HG03045 (cell line): Measurements from ENCODE around the gene CDH23.

Source experiments
- ATAC-seq: cut with Tn5 transposase; IDR thresholded peaks from one replicate; pipeline ENCODE4 v1.9.1; 2021; ENCODE audit warnings: mild to moderate bottlenecking, moderate library complexity; ENCODE audit not compliant: unreplicated experiment

Gene CDH23

DNA sequence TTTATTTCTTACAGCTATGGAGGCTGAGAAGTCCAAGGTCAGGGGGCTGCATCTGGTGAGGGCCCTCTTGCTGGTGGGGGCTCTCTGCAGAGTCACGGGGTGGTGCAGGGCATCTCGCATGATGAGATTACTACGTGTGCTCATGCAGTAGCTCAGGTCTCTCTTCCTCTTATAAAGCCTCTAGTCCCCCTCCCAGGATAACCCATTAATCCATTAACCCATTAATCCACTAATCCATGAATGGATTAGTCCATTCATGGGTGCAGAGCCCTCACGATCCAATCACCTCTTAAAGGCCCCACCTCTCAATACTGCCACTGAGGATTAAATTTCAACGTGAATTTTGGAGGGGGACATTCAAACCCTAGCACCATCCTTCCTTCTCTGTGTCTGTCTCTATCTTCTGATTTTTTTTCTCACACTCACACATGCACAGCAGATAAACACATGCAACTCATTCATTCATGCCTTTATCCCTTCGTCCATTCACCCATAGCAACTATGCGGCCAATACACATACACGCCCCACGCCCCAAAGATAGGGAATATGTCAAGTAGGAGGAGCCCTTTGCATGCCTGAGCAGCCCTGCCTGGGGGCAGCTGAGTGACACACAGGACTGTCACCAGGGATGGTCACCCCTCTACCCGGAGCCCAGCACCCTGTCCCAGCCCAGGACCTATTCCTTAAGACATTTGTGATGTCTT, 236.3 kb downstream of the CDH23 start:
- no peak for ATAC-seq

GRCh38 chr10:71633920-71634319, 237.2 kb downstream of the CDH23 start:
- no peak for ATAC-seq

DNA sequence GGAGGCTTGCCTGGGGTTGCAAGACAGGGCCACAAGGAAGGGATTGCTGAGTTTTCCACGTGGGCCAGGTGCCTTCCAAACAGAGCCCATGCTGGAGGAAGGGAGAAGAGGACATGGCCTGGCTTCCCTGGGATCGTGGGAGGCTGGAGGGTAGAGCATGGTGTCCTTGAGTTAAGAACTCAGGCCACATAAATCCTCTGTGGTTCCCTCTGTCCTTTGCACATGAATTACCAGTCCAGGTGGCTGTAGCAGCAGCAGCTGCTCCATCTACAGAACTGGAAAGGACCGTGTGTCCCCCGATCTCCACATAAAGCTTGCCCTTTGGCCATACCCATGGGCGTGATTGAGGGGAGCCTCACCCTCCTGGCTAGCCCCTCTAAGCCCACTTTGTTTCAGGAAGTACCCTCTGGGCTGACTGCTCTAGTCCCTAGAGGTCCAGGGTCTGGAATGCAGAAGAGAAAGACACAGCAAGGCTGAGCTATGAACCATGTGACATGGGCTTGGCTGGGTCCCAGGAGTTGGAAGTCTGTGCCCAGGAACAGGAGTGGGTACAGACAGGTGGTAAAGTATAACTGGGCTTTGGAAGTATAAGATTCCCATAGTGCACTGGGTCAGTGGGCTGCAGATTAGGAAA, 237.9 kb downstream of the CDH23 start:
- ATAC-seq: no peak

DNA sequence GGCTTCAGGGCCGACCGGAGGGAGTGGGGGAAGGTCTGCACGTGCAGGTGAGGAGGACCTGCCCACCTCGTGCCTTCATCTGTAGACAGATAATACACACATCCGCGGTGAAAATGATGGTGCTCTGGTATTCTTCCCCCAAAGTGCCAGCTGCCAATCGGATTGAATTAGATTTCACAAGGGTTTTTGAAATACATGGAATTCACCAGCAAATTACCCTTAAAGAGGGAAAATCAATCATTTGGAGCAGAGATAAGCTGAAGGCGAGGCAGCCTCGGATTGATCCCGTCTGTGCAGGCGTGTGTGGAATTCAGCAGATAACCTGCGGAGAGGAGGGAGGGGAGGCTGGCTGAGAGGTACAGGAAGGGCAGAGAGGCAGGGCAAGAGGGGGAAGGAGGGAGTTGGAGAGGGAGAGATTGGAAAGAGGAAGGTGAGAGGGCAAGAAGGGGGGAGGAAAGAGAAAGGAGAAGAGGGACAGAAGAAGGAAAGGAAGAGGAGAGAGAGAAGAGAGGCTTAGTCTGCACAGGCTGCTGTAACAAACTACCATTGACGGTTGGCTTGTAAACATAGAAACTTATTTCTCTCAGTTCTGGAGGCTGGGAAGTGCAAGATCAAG, 238.6 kb downstream of the CDH23 start:
- ATAC-seq: no peak

DNA sequence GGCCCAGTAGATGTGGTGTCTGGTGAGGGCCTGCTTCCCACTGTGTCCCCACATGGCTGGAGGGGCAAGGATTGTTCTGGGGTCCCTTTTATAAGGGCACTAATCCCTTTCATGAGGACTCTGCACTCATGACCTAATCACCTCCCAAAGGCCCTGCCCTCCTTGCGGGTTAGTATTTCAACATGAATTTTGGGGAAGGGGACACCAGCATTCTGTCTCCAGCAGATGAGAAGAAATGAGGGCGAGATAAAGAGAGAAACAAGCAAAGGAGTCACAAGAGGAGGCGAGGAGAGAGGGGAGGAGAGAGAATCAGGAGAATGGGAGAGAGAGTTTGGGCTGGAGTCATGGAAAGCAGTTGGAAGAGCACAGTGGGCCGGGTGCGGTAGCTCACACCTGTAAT, 239.1 kb downstream of the CDH23 start:
- no peak for ATAC-seq

DNA sequence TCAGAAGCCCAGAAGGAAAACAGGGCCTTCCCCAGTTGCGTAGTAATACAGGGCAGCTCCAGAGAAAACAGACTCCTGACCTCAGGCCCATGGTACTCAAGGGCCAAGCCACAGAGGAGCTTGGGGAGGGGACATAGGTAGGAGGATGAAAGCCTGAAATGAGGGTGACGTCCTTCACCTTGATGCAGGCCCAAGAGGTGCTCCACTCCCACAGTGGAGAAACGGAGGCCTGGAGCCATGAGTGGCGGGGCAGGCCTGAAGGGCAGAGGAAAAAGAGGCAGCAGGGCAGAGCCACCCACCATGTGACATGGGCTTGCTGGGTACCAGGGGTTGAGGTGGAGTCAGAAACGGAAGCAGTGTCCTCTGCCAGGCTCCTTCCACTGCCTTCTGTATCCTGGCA, 239.9 kb downstream of the CDH23 start:
- ATAC-seq: no peak

GRCh38 chr10:71637305-71637704, 240.6 kb downstream of the CDH23 start:
- no peak for ATAC-seq

DNA sequence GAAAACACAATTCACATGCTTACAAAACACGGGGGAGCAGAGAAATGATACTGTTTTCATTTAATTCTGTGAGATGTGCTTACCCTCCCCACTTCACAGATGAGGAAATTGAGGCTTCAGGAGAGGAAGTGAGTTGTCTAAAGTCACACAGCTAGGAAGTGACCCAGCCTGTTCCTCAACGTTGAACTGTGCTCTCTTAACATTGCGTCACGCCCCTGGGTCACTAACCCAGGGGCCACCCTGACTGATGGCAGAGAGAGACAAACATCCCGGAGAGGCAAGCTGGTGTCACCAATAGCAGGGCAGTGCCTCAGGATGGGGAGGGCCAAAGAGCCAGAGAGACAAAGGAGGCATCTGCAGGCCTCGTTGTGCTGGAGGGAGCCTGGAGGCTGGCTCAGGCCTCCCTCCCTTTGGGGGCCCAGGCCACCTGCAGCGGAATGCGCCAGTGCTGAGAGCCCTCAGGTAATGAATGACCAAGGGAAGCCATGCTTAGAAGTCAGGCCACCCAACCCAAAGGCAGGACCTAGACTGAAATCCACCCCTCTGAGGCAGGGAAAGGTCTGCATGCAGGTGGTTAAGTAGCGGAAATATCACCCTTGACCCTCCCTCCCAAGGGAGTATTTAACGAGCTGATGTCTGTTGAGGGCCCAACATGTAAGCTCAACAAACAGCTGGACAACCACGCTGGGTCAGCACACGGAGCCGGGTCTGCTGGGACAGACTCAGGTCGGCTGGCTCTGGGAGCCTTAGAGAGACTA, 241.5 kb downstream of the CDH23 start:
- ATAC-seq: no peak

- no peak for ATAC-seq
Observed at GRCh38 chr10:71638822-71639719, 242.4 kb downstream of the CDH23 start.

GRCh38 chr10:71640607-71641006, 243.9 kb downstream of the CDH23 start:
- no peak for ATAC-seq

- no peak for ATAC-seq
Observed at GRCh38 chr10:71641449-71641848, 244.7 kb downstream of the CDH23 start.

DNA sequence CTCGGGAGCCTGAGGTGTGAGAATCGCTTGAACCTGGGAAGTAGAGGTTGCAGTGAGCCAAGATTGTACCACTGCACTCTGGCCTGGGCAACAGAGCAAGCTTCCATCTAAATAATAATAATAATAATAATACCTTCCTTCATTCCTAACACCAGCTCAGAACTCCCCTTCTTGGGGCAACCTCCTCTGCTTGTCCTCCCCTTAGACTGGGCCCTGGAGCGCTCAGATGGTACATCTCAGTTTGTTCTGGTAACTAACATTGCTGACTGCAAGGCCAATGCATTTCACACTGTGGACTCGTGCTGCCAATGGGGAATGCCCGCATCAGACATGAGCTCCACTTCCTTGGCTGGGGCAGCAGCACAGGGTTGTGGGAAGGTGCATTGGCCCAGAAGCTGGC, 245.3 kb downstream of the CDH23 start:
- no peak for ATAC-seq

GRCh38 chr10:71643904-71644303, 247.2 kb downstream of the CDH23 start:
- ATAC-seq: no peak

DNA sequence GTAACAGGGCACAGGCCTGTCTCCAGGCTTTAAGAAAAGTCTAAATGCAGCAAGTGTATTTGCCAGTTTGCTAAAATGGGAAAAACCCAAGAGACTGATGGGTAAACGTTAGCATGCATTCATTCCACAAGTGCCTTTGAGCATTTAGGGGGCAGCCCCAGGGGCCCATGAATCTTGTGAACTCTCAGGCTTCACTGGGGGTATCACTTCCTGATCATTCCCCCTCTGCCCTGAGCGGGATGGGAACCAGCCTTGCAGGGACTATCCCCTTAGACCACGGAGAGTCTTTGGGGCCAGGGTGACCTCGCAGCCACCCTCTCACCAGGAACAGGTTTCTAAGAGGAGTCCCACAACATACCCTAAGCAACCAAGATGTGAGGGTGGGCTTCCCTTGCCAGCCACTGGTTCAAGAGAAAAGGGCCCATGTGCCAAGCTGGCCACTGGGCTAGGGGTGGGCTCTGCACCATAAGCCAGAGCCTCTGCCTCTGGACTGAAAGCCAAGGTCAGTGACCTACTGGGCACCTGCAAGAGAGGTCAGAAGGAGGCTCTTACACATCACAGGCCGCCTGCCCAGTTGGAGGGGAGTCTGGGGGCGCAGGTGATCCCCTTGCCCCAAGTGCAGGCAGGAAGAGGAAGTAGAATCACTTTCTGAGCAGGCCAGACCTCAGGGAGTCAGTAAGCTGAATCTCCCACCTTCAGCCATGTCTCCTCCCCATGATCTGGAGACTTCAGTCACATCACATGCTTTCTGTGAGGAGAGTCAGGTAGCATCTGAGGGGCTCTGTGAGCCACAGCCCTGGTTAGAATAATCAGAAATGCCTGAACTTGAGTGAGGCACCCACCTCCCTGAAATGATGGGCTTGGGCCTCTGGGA, 247.8 kb downstream of the CDH23 start:
- ATAC-seq: no peak

DNA sequence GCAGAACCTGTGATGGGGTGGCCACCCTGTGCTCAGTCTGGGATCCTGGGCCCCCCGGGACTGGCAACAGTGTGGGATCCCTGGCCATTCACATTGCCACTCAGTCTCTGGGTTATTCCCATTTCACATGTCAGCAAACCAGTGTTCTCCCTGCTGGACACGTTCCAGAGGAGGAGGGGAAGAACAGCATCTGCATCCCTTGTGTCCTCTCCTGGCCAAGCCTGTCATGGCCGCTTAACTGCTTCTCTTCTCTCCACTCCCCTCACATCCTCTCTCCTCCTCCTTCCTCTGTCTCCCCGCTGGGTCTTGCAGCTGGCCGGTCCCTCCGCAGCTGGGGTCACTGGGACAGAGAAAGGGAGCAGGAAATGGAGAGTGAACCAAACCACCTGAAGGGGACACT, 248.5 kb downstream of the CDH23 start:
- ATAC-seq: no peak

DNA sequence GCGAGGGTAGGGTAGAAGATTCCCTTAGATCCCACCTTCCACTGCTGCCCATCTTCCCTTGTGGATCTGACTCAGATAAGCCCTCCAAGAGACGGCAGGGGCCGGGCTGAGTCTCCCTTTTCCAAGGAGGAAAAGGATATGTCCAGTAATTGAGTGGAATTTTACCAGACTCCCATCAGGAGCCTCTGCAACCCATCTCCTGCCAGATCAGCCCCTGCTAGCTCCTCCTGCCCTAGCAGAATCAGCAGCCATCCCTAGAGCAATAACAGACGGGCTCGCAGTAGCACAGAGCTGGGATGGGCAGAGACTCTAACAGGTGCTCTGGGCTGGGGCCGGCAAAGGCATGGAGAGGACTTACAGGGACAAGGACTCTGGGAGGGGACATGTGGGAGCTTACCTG, 249.3 kb downstream of the CDH23 start:
- no peak for ATAC-seq

DNA sequence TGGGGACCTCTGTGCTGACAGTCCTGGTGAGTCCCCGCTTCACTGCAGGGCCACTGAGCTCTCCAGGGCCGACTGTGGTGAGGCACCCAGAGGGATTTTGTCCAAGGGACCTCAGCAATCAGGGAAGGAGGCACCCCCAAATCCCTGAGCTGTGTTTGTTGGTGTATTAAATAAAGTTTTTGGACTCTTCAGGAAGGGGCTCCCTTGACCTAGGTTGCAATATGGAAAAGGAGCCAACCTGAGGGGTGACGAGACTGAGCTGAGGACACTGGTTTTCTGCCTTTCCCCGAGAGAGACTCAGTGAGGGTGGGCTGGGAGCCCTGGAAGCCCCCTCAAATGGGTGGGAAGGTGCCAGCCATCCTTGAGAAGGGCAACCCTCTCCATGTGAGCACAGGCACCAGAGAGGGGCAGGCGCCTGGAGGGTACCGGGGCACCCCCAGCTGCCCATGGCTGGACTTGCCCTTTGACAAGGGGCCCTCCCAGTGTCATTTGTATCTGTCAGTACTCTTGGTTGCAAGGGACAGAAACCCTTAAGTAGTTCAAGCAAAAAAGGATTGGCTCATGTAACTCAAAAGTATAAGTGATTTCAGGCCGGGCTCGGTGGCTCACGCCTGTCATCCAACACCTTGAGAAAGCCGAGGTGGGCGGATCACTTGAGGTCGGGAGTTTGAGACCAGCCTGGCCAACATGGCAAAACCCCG, 250.0 kb downstream of the CDH23 start:
- no peak for ATAC-seq

DNA sequence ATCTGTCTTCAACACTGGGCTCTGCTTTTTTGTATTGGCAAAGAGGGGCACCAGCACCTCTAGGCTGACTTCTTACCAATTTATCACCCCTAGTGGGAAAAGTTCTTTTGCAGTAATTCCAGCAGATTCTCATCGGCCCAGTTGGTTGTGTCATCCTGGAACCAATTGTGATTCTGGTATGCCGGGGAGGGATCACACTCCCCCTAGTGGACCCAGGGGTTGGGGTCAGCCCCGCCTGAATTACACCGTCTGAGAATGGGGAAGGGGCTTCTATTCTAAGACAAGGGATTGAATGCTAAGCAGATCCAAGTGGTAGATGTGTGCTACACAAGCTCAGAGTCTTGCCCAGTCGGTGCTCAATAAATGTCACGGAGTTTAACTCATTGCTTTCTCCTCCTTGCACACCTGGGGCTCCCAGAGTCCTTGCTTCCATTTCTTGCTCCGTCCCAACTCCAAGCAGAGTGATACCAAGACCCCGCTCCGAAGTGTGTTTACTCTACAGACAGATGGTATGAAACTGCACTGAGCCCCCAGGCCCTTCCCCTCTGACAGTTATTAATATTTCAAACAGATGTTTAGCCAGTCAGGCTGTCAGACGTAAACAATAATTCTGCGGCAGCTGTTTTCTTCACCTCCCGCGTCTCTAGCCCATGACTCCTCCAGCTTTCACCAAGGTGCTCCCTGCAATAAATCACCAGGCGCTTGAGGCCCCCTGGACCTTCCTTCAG, 251.0 kb downstream of the CDH23 start:
- ATAC-seq: no peak
